HG02970 (cell line): ENCODE measurements around the gene TBX19.

Experiments used
- ATAC-seq: cut with Tn5 transposase; IDR thresholded peaks from one replicate; pipeline ENCODE4 v1.9.1; 2021; ENCODE audit warnings: mild to moderate bottlenecking, moderate library complexity, moderate number of reproducible peaks; ENCODE audit not compliant: unreplicated experiment, low FRiP score

The TBX19 gene

GRCh38 chr1:168279253-168279652 lies 1.4 kb upstream of the TBX19 start:
- ATAC-seq: no peak

GRCh38 chr1:168281603-168282325 lies 1.1 kb downstream of the TBX19 start:
- no peak for ATAC-seq

- no peak for ATAC-seq
Measured at GRCh38 chr1:168285521-168285790, 4.8 kb downstream of the TBX19 start.

GRCh38 chr1:168285971-168286927 lies 5.6 kb downstream of the TBX19 start:
- ATAC-seq: no peak

GRCh38 chr1:168287237-168287664 lies 6.6 kb downstream of the TBX19 start:
- ATAC-seq: no peak

- ATAC-seq: no peak
Measured at GRCh38 chr1:168288311-168289052, 7.8 kb downstream of the TBX19 start.

- ATAC-seq: no peak
Measured at GRCh38 chr1:168291222-168291837, 10.7 kb downstream of the TBX19 start.

GRCh38 chr1:168293356-168293755 lies 12.7 kb downstream of the TBX19 start:
- no peak for ATAC-seq

GRCh38 chr1:168295411-168296114 lies 14.9 kb downstream of the TBX19 start:
- no peak for ATAC-seq

GRCh38 chr1:168297019-168297730 lies 16.5 kb downstream of the TBX19 start:
- ATAC-seq: no peak

GRCh38 chr1:168298446-168298845 lies 17.8 kb downstream of the TBX19 start:
- no peak for ATAC-seq

GRCh38 chr1:168300626-168301025 lies 19.9 kb downstream of the TBX19 start:
- ATAC-seq: no peak

GRCh38 chr1:168301664-168302320 lies 21.1 kb downstream of the TBX19 start:
- ATAC-seq: no peak

GRCh38 chr1:168303716-168304540 lies 23.3 kb downstream of the TBX19 start:
- ATAC-seq: no peak

- ATAC-seq: no peak
Measured at GRCh38 chr1:168304865-168305264, 24.2 kb downstream of the TBX19 start.

GRCh38 chr1:168312718-168313604 lies 32.3 kb downstream of the TBX19 start:
- ATAC-seq: no peak

- ATAC-seq: no peak
Measured at GRCh38 chr1:168316142-168316541, 35.5 kb downstream of the TBX19 start.
